Effector memory CD8-positive, alpha-beta T cell (primary cell): Measurements from ENCODE around the gene PANK2.

ENCODE experiments used
- ATAC-seq: fragments of 150-1000 bp; cut with Tn5 transposase; replicated peaks from 2 replicates; pipeline ENCODE4 v1.10.0; 2021; ENCODE audit warnings: mild to moderate bottlenecking, moderate library complexity
- DNase-seq, 3 experiments: peaks; one replicate each; pipeline ENCODE4 v3.0.0; 2021
- H3K27ac Mint-ChIP-seq, 2 donors: one replicate each; pipeline ENCODE4 v1.8.0; 2022; ENCODE audit warnings: mild to moderate bottlenecking in 2 of 2, mixed read lengths in 2 of 2, moderate library complexity in 2 of 2
- H3K27me3 Mint-ChIP-seq, 2 donors: one replicate each; pipeline ENCODE4 v1.8.0; 2022; ENCODE audit warnings: mixed read lengths in 2 of 2
- H3K36me3 Mint-ChIP-seq: one replicate; pipeline ENCODE4 v1.8.0; 2022; ENCODE audit warnings: mild to moderate bottlenecking, moderate library complexity, mixed read lengths; ENCODE audit not compliant: insufficient read depth
- H3K4me1 Mint-ChIP-seq, 2 donors: one replicate each; pipeline ENCODE4 v1.8.0; 2022; ENCODE audit warnings: low read depth in 2 of 2, mixed read lengths in 2 of 2
- H3K4me3 Mint-ChIP-seq, 2 donors: one replicate each; pipeline ENCODE4 v1.8.0; 2022; ENCODE audit warnings: mild to moderate bottlenecking in 2 of 2, mixed read lengths in 2 of 2, moderate library complexity in 2 of 2
- H3K9me3 Mint-ChIP-seq, 2 donors: one replicate each; pipeline ENCODE4 v1.8.0; 2022; ENCODE audit warnings: mixed read lengths in 2 of 2

PANK2 gene

DNA sequence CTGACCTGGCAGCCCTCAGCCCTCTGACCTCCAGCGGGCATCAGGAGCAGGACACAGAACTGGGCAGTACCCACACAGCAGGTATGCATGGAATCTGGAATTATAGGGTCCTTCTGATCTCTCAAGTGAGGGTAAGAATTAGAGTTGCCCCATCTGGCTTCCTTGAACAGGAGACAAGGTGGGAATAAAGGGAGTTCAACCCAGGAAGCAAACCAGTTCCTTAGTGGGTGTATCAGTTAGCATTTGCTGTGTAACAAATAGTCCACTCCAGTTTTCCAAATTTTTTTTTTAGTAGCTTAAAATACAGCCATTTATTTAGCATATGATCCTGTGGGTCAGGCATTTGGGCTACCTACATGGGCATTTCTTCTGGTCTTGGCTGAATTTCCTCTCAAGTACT is 26.9 kb upstream of the PANK2 start:
- Mint-ChIP-seq H3K4me3 (no peak overlapping the region), H3K4me1 (peaks cover 0 to 5% of the 10 kb centered on the region in 2 donors), H3K9me3 (no peaks in the 10 kb centered on the region), H3K27ac (peak overlapping the region; percentile 59 to 90), H3K36me3 (peaks cover 57% of the 10 kb centered on the region), H3K27me3 (no peaks in the 10 kb centered on the region)
- no peak for ATAC-seq
- no peak for DNase-seq

DNA sequence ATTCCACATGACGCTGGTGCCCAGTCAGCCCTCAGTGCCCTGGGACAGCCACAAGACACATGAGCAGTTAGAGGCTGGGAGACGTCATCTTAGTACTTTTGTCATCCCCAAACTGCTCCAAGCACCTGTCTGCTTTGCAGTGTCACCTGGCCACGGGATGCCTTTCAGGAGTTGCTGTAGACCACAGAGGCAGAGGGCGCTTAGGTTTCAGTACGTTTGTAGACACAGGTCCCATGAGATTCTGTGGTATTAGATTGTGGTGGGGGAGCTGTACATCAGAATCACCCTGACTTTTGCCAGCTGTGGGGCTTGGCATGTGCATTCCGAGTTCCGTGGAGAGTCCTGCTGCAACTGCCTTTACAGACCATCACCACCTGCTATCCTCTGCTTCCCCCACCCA is 25.9 kb upstream of the PANK2 start:
- H3K27me3 Mint-ChIP-seq, result no peaks in the 10 kb centered on the region
- H3K27ac Mint-ChIP-seq, result peak overlapping the region in 1 of 2 donors; percentile 13
- DNase-seq (no peak), ATAC-seq (no peak)
- H3K4me1 Mint-ChIP-seq, result peaks cover 0 to 1% of the 10 kb centered on the region in 2 donors
- no peak overlapping the region for H3K4me3 Mint-ChIP-seq
- peaks cover 47% of the 10 kb centered on the region for H3K36me3 Mint-ChIP-seq
- no peaks in the 10 kb centered on the region for H3K9me3 Mint-ChIP-seq

DNA sequence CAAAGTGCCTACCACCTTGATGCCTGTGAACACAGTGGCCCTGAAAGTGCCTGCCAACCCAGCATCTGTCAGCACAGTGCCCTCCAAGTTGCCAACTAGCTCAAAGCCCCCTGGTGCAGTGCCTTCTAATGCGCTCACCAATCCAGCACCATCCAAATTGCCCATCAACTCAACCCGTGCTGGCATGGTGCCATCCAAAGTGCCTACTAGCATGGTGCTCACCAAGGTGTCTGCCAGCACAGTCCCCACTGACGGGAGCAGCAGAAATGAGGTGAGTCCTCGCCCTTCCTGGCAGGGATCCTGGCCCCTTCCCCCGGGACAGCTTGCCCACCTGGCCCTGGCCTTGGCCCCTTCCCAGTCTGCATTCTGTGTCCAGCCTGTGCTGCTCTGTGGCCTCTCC is 24.7 kb upstream of the PANK2 start:
- no peak for ATAC-seq
- Mint-ChIP-seq H3K36me3 (peaks cover 36% of the 10 kb centered on the region), H3K27ac (no peak overlapping the region), H3K4me1 (peaks cover 0 to 1% of the 10 kb centered on the region in 2 donors), H3K4me3 (no peak overlapping the region), H3K9me3 (no peaks in the 10 kb centered on the region), H3K27me3 (no peaks in the 10 kb centered on the region)
- no peak for DNase-seq

DNA sequence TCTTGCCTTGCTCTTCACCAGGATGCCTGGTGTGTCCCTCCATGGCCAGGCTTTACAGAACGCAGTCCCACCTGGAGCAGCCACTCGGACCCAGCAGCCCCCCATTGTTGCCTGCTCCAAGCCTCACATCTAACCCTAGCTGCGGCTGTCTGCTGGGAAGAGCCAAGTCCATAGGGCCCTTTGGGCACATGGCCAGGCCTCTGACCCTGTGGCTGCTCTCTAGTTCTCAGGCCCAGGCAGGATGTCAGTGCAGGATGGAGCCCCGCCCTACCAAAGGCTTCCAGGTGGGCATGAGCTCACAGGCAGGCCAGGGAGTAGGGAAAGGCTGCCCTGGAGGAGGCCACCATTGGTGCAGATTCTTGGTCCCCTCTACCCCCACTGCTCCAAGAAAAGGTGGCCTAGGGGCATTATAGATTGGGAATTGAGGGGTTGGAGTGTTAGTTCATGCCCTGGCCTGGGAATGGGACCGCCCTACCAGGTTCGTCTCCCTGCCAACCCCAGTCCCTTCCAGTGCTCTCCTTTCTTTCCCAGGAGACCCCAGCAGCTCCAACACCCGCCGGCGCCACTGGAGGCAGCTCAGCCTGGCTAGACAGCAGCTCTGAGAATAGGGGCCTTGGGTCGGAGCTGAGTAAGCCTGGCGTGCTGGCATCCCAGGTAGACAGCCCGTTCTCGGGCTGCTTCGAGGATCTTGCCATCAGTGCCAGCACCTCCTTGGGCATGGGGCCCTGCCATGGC is 23.9 kb upstream of the PANK2 start:
- Mint-ChIP-seq H3K27ac (peak overlapping the region in 1 of 2 donors; percentile 32), H3K4me3 (no peak overlapping the region), H3K36me3 (peaks cover 32% of the 10 kb centered on the region), H3K9me3 (no peaks in the 10 kb centered on the region), H3K4me1 (peaks cover 0 to 1% of the 10 kb centered on the region in 2 donors), H3K27me3 (no peaks in the 10 kb centered on the region)
- ATAC-seq, result no peak
- DNase-seq, result no peak

DNA sequence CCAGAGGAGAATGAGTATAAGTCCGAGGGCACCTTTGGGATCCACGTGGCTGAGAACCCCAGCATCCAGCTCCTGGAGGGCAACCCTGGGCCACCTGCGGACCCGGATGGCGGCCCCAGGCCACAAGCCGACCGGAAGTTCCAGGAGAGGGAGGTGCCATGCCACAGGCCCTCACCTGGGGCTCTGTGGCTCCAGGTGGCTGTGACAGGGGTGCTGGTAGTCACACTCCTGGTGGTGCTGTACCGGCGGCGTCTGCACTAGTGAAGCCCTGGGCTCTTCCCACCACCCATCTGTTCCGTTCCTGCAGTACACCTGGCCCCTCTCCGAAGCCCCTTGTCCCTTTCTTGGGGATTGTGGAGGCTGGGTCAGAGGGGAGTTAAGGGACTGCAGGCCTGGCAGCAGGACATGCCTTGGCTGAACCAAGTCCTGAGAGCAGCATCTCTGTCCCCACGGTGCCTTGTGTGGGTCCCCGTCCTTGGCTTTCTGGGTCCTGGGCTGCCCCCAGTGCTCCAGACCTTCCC is 23.2 kb upstream of the PANK2 start:
- Mint-ChIP-seq H3K36me3 (peaks cover 27% of the 10 kb centered on the region), H3K27me3 (no peaks in the 10 kb centered on the region), H3K9me3 (no peaks in the 10 kb centered on the region), H3K27ac (no peak overlapping the region), H3K4me1 (peaks cover 0 to 1% of the 10 kb centered on the region in 2 donors), H3K4me3 (no peak overlapping the region)
- no peak for ATAC-seq
- no peak for DNase-seq

DNA sequence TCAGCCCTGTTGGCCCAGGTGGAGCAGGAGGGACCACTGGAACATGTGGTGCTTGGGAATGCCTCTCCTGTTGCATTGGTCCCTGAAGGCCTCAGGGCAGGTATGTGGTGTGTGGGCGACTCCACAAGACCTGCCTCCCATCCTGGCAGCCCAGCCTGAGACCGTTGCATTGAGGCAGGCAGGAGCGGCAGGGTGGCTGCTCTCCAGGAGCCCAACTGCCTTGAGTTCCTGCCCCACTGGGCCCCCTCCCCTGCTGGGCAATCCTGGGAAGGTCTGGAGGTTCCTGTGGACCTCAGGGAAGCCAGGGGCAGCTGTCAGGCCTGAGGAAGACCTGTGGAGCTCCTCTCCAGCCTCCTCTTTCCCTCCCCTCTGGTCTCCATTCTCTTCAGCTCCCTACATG is 22.7 kb upstream of the PANK2 start:
- Mint-ChIP-seq H3K27ac (no peak overlapping the region), H3K9me3 (no peaks in the 10 kb centered on the region), H3K27me3 (no peaks in the 10 kb centered on the region), H3K36me3 (peaks cover 22% of the 10 kb centered on the region), H3K4me3 (no peak overlapping the region), H3K4me1 (peaks cover 0 to under 1% of the 10 kb centered on the region in 2 donors)
- DNase-seq (no peak), ATAC-seq (no peak)

DNA sequence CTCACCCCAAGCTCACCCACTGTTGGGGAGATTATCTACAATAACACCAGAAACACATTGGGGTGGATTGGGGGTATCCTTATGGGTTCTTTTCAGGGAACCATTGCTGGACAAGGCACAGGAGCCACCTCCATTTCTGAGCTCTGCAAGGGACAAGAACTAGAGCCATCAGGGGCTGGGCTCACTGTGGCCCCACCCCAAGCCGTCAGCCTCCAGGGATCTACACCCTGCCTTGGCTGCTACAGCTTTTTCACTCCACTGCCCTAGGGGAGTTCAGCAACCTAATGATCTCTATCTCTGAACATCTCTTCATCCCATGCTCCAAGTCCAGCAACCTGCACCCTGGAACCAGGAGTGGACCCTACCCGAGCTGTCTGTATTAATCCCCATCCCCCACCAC is 21.4 kb upstream of the PANK2 start:
- ATAC-seq (no peak), DNase-seq (no peak)
- Mint-ChIP-seq H3K36me3 (peaks cover 10% of the 10 kb centered on the region), H3K9me3 (no peaks in the 10 kb centered on the region), H3K27ac (peak overlapping the region in 1 of 2 donors; percentile 53), H3K4me3 (no peak overlapping the region), H3K4me1 (peaks cover under 1 to 7% of the 10 kb centered on the region in 2 donors), H3K27me3 (no peaks in the 10 kb centered on the region)

DNA sequence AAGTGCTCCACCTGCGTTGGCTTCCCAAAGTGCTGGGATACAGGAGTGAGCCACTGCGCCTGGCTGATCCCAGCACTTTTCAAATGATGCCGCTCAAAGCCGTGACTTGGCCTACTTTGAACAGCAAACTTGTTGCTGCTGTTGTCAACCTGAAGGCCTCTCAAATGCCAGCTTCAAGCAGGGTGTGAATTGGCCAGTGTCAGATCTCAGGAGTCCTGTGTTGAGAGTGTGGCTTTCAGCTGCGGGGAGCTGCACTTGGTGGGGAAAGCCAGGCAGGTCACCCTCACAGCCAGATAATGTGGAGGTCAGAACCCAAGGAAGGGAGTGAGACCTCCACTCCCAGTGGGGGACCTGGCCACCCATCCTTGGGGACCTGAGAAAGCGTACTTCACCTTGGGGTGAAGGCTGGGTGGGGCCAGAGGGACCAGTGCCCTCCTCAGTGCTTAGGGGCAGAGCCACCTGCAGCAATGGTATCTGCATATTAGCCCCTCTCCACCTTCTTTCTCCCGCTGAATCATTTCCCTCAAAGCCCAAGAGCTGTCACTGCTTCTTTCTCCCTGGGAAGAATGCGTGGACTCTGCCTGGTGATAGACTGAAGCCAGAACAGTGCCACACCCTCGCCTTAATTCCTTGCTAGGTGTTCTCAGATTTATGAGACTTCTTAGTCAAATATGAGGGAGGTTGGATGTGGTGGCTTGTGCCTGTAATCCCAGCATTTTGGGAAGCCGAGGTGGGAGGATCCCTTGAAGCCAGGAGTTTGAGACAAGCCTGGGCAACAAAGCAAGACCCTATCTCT is 19.1 kb upstream of the PANK2 start:
- peaks cover 7% of the 10 kb centered on the region for H3K36me3 Mint-ChIP-seq
- no peaks in the 10 kb centered on the region for H3K9me3 Mint-ChIP-seq
- no peak for ATAC-seq
- H3K4me1 Mint-ChIP-seq, result peaks cover 4 to 14% of the 10 kb centered on the region in 2 donors
- no peaks in the 10 kb centered on the region for H3K27me3 Mint-ChIP-seq
- H3K27ac Mint-ChIP-seq, result no peak overlapping the region
- DNase-seq, result no peak
- no peak overlapping the region for H3K4me3 Mint-ChIP-seq

DNA sequence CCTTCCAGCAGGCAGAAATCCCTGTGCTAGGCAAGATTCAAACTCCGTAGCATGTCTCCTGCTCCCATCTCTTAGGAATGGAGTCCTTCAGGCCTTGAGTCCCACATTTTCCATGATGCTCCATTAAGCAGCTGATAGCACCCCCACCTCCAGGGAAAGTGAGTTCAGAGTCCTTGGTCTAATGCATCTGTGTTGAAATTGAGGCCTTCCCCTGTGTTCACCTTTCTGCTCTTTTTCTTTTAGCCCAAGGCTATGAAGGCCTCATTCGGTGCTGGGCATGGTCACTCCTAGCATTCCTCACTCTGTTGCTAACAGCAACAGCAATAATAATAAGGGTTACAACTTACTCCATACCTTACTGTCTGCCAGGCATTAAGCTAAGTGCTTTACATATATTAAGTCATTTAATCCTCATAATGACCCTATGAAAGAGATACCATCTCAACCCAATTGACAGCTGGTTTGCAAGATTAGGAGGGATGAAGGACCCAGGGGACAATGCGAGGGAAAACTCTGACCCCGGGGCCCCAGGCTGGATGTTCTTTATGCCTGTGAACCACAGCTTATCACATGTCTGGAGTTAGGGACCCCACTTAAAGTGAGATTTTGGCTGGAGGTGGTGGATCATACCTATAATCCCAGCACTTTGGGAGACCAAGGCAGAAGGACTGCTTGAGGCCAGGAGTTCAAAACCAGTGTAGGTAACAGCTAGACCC is 17.5 kb upstream of the PANK2 start:
- no peaks in the 10 kb centered on the region for H3K27me3 Mint-ChIP-seq
- H3K9me3 Mint-ChIP-seq, result no peaks in the 10 kb centered on the region
- H3K4me3 Mint-ChIP-seq, result no peak overlapping the region
- ATAC-seq (no peak), DNase-seq (no peak)
- H3K36me3 Mint-ChIP-seq, result peaks cover 10% of the 10 kb centered on the region
- peak overlapping the region; percentile 41 to 71 for H3K27ac Mint-ChIP-seq
- H3K4me1 Mint-ChIP-seq, result peaks cover 6 to 20% of the 10 kb centered on the region in 2 donors

DNA sequence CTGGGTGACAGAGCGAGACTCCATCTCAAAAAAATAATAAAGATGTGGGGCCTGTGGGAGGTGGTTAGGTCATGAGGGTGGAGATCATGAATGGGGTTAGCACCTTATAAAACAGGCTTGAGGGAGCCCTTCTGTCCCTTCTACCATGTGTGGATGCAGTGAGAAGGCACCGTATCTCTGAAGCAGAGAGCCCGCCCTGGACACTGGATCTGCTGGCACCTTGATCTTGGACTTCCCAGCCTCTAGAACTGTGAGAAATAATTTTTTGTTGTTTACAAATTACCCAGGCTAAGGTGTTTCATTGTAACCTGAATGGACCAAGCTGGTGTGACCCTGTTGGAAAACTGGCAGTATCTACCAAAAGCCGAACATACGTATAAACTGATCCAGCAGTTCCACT is 15.7 kb upstream of the PANK2 start:
- no peak for ATAC-seq
- Mint-ChIP-seq H3K4me3 (no peak overlapping the region), H3K27me3 (no peaks in the 10 kb centered on the region), H3K36me3 (peaks cover 19% of the 10 kb centered on the region), H3K27ac (peak overlapping the region in 1 of 2 donors; percentile 57), H3K9me3 (no peaks in the 10 kb centered on the region), H3K4me1 (peaks cover 6 to 24% of the 10 kb centered on the region in 2 donors)
- DNase-seq, result no peak

DNA sequence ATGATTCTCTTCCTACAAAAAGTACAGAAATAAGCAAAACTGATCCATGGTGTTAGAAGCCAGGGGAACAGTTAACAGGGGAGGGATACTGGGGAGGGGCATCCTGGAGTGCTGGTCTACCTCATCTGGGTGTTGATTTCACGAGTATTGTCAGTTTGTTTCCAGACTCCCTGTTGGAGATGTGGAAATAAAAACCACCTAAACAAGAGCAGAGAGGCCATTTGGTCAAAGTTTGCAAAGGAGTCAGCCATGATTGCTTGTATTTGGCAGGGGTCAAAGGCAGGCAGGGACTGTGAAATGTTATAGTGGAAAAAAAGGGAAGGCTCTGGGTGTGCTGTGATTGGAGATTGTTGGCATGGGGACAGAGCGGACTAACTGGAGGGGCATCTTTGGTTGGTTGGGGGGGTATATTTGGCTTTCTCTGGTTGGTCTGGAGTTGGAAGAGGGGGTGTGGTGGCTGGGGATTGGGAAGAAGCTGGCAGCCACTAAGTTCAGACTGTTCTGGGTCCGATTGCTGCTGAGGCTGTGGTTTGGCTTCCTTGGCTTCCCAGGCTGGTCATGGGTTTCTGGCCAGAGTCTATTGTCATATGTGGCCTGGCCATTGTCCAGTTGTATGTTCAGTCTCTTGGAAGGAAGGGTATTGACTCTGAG is 14.9 kb upstream of the PANK2 start:
- Mint-ChIP-seq H3K27ac (peak overlapping the region in 1 of 2 donors; percentile 25), H3K4me3 (no peak overlapping the region), H3K36me3 (peaks cover 23% of the 10 kb centered on the region), H3K9me3 (no peaks in the 10 kb centered on the region), H3K27me3 (no peaks in the 10 kb centered on the region), H3K4me1 (peaks cover 6 to 24% of the 10 kb centered on the region in 2 donors)
- ATAC-seq (no peak), DNase-seq (no peak)

DNA sequence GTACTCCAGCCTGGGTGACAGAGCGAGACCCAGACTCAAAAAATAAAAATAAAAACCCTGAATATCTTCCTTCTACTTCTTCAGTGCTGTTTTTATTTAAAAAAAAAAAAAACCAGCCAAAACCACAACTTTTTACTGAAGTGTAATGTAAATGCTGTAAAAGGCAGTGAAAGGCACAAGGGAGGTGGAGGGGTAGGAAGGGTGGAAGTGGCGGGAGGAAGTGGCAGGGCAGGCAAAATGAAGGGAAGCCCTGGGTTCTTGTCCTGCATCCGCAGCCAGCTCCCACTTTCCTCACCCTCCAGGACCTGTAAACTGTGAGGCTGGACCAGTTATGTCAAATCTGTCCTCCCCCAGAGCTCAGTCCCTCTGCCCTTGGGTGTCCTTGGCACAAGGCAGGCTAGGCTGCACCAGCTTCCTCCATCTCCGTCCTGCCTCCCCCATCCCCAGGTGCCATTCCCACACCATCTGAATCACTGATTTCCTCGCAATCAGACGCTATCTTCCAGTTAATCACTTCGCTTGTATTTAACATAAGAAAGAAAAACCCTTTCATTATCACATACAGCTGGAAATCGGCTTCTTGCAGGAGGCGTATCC is 13.7 kb upstream of the PANK2 start:
- Mint-ChIP-seq H3K27me3 (no peaks in the 10 kb centered on the region), H3K36me3 (peaks cover 24% of the 10 kb centered on the region), H3K4me1 (peaks cover 6 to 24% of the 10 kb centered on the region in 2 donors), H3K27ac (peak overlapping the region in 1 of 2 donors; percentile 25), H3K4me3 (no peak overlapping the region), H3K9me3 (no peaks in the 10 kb centered on the region)
- ATAC-seq (no peak), DNase-seq (no peak)

DNA sequence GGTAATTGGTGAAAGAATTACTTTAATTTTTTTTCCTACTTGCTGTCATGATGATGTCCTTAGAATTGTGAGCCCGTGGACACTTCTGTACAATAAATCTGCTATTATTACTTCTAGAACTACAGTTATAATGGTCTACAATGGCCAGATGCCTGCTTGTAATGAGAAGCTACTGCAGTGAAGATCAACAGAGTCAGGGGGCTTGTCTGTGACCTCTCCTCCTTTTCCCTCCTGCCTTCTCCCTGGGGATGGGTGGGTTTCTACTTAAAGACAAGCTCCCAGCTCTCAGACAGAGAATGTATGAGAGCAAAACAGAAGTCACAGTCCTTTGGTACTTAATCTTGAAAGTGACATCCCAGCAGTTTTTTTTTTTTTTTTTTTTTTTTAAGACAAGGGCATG is 13.2 kb upstream of the PANK2 start:
- Mint-ChIP-seq H3K4me3 (no peak overlapping the region), H3K4me1 (peaks cover 6 to 24% of the 10 kb centered on the region in 2 donors), H3K36me3 (peaks cover 25% of the 10 kb centered on the region), H3K27me3 (no peaks in the 10 kb centered on the region), H3K9me3 (no peaks in the 10 kb centered on the region), H3K27ac (peak overlapping the region in 1 of 2 donors; percentile 25)
- DNase-seq (no peak), ATAC-seq (no peak)
